ENCODE data around the gene TRRAP. TPM values are rescaled to one million over a fixed set of nuclear protein-coding genes. Genes with fewer than 3 reads are reported as not detected.

Gene TRRAP
- total RNA-seq, 1 donor from 2014 or later, result 23.6 TPM

- no peak for DNase-seq
These were observed 130.7 kb downstream of the TRRAP start for GRCh38 chr7:99008921-99009530.

GRCh38 chr7:99010281-99010680 lies 131.9 kb downstream of the TRRAP start:
- DNase-seq, result no peak

GRCh38 chr7:99011341-99011705 lies 133.0 kb downstream of the TRRAP start:
- DNase-seq, result no peak

- DNase-seq, result no peak
These were observed 133.5 kb downstream of the TRRAP start for GRCh38 chr7:99011706-99012404.

GRCh38 chr7:99012722-99013121 lies 134.4 kb downstream of the TRRAP start:
- DNase-seq, result no peak

GRCh38 chr7:99013266-99014112 lies 135.2 kb downstream of the TRRAP start:
- DNase-seq, result no peak

- DNase-seq, result no peak
These were observed 136.0 kb downstream of the TRRAP start for GRCh38 chr7:99014113-99014985.

- no peak for DNase-seq
These were observed 137.9 kb downstream of the TRRAP start for GRCh38 chr7:99016196-99016595.

GRCh38 chr7:99019523-99020412 lies 141.4 kb downstream of the TRRAP start:
- no peak for DNase-seq

GRCh38 chr7:99020413-99020715 lies 142.0 kb downstream of the TRRAP start:
- no peak for DNase-seq

- DNase-seq, result no peak
These were observed 143.7 kb downstream of the TRRAP start for GRCh38 chr7:99021941-99022560.

GRCh38 chr7:99024066-99024465 lies 145.7 kb downstream of the TRRAP start:
- DNase-seq, result no peak

GRCh38 chr7:99027241-99027640 lies 148.9 kb downstream of the TRRAP start:
- DNase-seq, result no peak

- no peak for DNase-seq
These were observed 149.5 kb downstream of the TRRAP start for GRCh38 chr7:99027841-99028240.

GRCh38 chr7:99028261-99028973 lies 150.1 kb downstream of the TRRAP start:
- no peak for DNase-seq

GRCh38 chr7:99029466-99030435 lies 151.4 kb downstream of the TRRAP start:
- no peak for DNase-seq

- DNase-seq, result no peak
These were observed 152.1 kb downstream of the TRRAP start for GRCh38 chr7:99030457-99030856.

GRCh38 chr7:99030951-99031350 lies 152.6 kb downstream of the TRRAP start:
- DNase-seq, result no peak

GRCh38 chr7:99031496-99031895 lies 153.2 kb downstream of the TRRAP start:
- DNase-seq, result no peak

Measured in occipital lobe (tissue), 2 donors.